Measurements from ENCODE around the gene UGGT1.
"Not testable (repeated sequence)": the region's sequence is repeated elsewhere in the genome, so short reads cannot be mapped to it uniquely, and the experiment has no call there.

UGGT1 gene

GRCh38 chr2:128169933-128170709 is 79.1 kb downstream of the UGGT1 start:
- in situ Hi-C loops (cut with HindIII; ENCODE audit: low pct_unique_long_range_greater_than_20kb, low sequenced_read_pairs) = no loop called here
- TF ChIP-seq JUND (IDR thresholded peaks at IDR 0.05; ENCODE audit: low read depth) = no peak
- DNase-seq (ENCODE audit: low read depth in 1 of 2, low spot score in 1 of 2) = no peak

DNA sequence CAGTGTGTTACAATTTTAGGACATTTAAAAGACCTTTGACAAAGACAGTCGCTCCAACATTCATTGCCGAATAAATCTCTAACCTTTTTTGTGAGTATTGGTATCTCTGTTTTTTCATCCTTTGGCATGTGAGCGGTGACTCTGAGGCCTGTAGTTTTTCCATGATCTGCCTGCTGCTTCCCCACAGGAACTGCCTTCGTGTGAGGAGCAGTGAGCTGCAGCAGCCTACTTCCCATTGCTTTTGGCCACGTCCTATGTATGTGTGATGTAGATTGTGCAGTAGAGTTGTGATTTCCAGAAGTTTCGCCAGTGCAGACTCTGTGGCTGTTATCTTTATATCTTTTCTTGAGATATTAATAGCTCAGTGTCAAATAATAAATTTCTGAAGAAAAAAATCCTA is 79.8 kb downstream of the UGGT1 start:
- DNase-seq (ENCODE audit: low read depth in 1 of 2, low spot score in 1 of 2) = no peak
- in situ Hi-C loops (cut with HindIII; ENCODE audit: low pct_unique_long_range_greater_than_20kb, low sequenced_read_pairs) = no loop called here
- TF ChIP-seq JUND (IDR thresholded peaks at IDR 0.05; ENCODE audit: low read depth) = no peak

GRCh38 chr2:128172191-128172590 is 81.2 kb downstream of the UGGT1 start:
- DNase-seq (ENCODE audit: low read depth in 1 of 2, low spot score in 1 of 2) = peak in 1 of 2 experiments; percentile 29
- TF ChIP-seq JUND (IDR thresholded peaks at IDR 0.05; ENCODE audit: low read depth) = no peak
- in situ Hi-C loops (cut with HindIII; ENCODE audit: low pct_unique_long_range_greater_than_20kb, low sequenced_read_pairs) = no loop called here

DNA sequence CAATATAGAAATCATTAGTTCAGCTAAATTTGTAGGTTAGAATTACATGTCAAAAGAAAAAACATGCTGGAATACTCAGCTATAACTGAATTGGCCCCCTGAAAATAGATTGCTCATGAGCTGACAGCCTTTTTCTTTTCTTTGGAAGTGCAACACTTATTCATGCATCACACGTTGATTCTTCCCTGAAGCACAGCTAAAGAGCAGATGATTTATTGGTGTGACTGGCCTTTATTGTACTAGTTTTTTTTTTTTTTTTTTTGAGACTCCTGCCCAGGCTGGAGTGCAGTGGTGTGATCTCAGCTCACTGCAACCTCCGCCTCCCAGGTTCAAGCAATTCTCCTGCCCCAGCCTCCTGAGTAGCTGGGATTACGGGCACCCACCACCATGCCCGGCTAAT is 83.1 kb downstream of the UGGT1 start:
- DNase-seq (ENCODE audit: low read depth in 1 of 2, low spot score in 1 of 2); in situ Hi-C loops (cut with HindIII; ENCODE audit: low pct_unique_long_range_greater_than_20kb, low sequenced_read_pairs): not testable (repeated sequence)

GRCh38 chr2:128177315-128177714 is 86.3 kb downstream of the UGGT1 start:
- DNase-seq (ENCODE audit: low read depth in 1 of 2, low spot score in 1 of 2) = no peak
- TF ChIP-seq JUND (IDR thresholded peaks at IDR 0.05; ENCODE audit: low read depth) = no peak
- in situ Hi-C loops (cut with HindIII; ENCODE audit: low pct_unique_long_range_greater_than_20kb, low sequenced_read_pairs) = no loop called here

DNA sequence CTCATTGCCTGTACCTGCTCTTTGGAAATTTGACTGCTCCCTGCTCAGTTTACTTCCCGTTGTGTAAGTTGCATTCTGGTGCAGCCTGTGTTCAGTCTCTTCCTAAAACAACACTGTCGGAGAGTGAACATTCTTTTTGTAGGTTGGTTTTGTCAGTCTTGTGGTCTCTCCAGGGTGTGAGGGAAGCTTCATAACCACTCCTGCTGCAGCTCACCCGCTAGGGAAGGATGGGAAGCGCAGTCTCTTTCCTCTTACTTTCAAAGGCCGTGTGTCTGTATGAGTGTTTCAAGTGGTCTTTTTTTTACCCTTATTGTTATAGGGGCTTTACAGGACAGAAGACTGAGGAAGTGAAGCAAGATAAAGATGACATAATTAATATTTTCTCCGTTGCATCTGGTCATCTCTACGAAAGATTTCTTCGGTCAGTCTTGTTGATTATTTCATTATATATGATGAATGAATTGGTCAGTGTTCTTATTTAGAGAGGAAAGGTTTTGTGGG is 87.2 kb downstream of the UGGT1 start:
- in situ Hi-C loops (cut with HindIII; ENCODE audit: low pct_unique_long_range_greater_than_20kb, low sequenced_read_pairs) = no loop called here
- no peak for TF ChIP-seq JUND (IDR thresholded peaks at IDR 0.05; ENCODE audit: low read depth)
- no peak for DNase-seq (ENCODE audit: low read depth in 1 of 2, low spot score in 1 of 2)

DNA sequence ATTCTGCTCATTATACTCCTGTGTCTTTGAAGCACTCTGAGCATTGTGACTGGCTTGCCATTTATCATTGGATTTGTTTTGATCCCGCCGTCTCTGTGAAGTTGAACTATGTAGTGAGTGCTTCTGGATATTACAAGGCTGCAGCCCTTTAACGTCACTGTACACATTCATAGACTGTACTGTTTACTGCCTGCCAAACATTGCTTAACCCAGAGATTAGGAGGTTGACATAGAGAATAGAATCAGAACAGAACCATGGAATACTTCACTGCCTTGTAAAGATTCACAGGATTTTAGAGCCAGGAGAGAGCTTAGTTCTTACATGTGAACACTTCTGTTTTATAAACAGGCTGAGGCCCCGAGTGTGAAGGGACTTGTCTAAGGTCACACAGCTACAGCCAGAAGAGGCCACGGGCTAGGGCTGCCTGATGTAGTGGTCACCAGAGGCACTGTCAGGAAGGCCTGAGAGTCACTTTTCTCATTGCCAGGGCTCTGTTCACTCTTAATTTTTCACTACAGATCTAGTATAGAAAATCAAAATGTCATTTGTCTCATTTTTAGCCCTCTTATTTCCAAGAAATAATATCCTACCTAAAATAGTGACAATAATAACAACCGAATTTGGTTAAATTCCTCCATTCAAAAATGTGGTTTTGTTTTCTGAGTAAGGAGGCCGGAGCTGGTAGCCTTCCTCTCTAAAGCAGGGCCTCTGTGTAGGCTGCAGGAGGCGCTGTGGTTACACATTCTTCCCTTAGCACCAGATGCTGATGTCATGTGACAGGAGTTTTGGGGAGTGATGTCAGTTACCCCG is 87.9 kb downstream of the UGGT1 start:
- peak; percentile 9 to 61 for DNase-seq (ENCODE audit: low read depth in 1 of 2, low spot score in 1 of 2)
- in situ Hi-C loops (cut with HindIII; ENCODE audit: low pct_unique_long_range_greater_than_20kb, low sequenced_read_pairs) = no loop called here

DNA sequence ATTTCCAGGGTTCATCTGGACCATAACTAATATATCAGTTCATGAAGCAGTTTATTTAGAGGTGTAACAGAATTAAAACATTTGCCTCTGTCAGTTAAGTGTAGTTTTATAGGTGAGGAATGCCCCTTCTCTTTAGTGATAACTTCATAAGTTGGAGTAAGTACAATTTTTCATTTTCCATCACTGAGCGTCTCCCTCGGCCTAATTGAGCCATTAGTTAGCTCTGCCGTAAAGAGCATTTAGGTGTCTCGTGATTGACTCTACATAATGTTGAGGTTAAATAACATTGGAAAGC is 88.4 kb downstream of the UGGT1 start:
- TF ChIP-seq JUND (IDR thresholded peaks at IDR 0.05; ENCODE audit: low read depth) = no peak
- DNase-seq (ENCODE audit: low read depth in 1 of 2, low spot score in 1 of 2) = no peak
- in situ Hi-C loops (cut with HindIII; ENCODE audit: low pct_unique_long_range_greater_than_20kb, low sequenced_read_pairs) = no loop called here

More for the DNA sequence above, 87.9 kb downstream of the UGGT1 start:
- TF ChIP-seq JUND (IDR thresholded peaks at IDR 0.05; ENCODE audit: low read depth) = no peak

GRCh38 chr2:128180031-128180430 is 89.0 kb downstream of the UGGT1 start:
- in situ Hi-C loops (cut with HindIII; ENCODE audit: low pct_unique_long_range_greater_than_20kb, low sequenced_read_pairs) = no loop called here

GRCh38 chr2:128185576-128185975 is 94.6 kb downstream of the UGGT1 start:
- DNase-seq (ENCODE audit: low read depth in 1 of 2, low spot score in 1 of 2) = no peak
- in situ Hi-C loops (cut with HindIII; ENCODE audit: low pct_unique_long_range_greater_than_20kb, low sequenced_read_pairs) = no loop called here
- no peak for TF ChIP-seq JUND (IDR thresholded peaks at IDR 0.05; ENCODE audit: low read depth)

More at GRCh38 chr2:128180031-128180430, 89.0 kb downstream of the UGGT1 start:
- no peak for DNase-seq (ENCODE audit: low read depth in 1 of 2, low spot score in 1 of 2)
- no peak for TF ChIP-seq JUND (IDR thresholded peaks at IDR 0.05; ENCODE audit: low read depth)

GRCh38 chr2:128187032-128187654 is 96.1 kb downstream of the UGGT1 start:
- in situ Hi-C loops (cut with HindIII; ENCODE audit: low pct_unique_long_range_greater_than_20kb, low sequenced_read_pairs) = no loop called here
- no peak for TF ChIP-seq JUND (IDR thresholded peaks at IDR 0.05; ENCODE audit: low read depth)
- no peak for DNase-seq (ENCODE audit: low read depth in 1 of 2, low spot score in 1 of 2)

GRCh38 chr2:128195435-128195984 is 104.5 kb downstream of the UGGT1 start:
- DNase-seq (ENCODE audit: low read depth in 1 of 2, low spot score in 1 of 2) = no peak
- TF ChIP-seq JUND (IDR thresholded peaks at IDR 0.05; ENCODE audit: low read depth) = no peak
- in situ Hi-C loops (cut with HindIII; ENCODE audit: low pct_unique_long_range_greater_than_20kb, low sequenced_read_pairs) = no loop called here

Measured in T47D (cell line).